ENCODE data around the gene ZNF296.

ZNF296 gene

GRCh38 chr19:45059258-45059965, 16.9 kb downstream of the ZNF296 start:
- Histone ChIP-seq H3K4me1 (ENCODE audit: control insufficient read depth, insufficient read depth, low read length) (no peaks in the 10 kb centered on the region; the same call in 1 of the 2 replicates), H3K9me3 (ENCODE audit: control insufficient read depth, insufficient read depth, low read length) (no peaks in the 10 kb centered on the region), H3K4me3 (ENCODE audit: low read length) (no peak overlapping the region), H3K36me3 (ENCODE audit: control insufficient read depth, insufficient read depth, low read length) (peaks cover 58% of the 10 kb centered on the region), H3K27me3 (ENCODE audit: control insufficient read depth, insufficient read depth, low read length) (no peaks in the 10 kb centered on the region), H3K27ac (ENCODE audit: low read length) (no peak overlapping the region)
- no peak for DNase-seq (ENCODE audit: low read depth, low spot score)
- WGBS (ENCODE audit: insufficient coverage, insufficient read length): no CpG with 5 or more reads among the region's 16 CpGs

GRCh38 chr19:45058622-45059159, 17.6 kb downstream of the ZNF296 start:
- Histone ChIP-seq H3K4me3 (ENCODE audit: low read length) (no peak overlapping the region), H3K27ac (ENCODE audit: low read length) (no peak overlapping the region), H3K4me1 (ENCODE audit: control insufficient read depth, insufficient read depth, low read length) (no peaks in the 10 kb centered on the region; the same call in 1 of the 2 replicates), H3K36me3 (ENCODE audit: control insufficient read depth, insufficient read depth, low read length) (peaks cover 51% of the 10 kb centered on the region), H3K27me3 (ENCODE audit: control insufficient read depth, insufficient read depth, low read length) (no peaks in the 10 kb centered on the region), H3K9me3 (ENCODE audit: control insufficient read depth, insufficient read depth, low read length) (no peaks in the 10 kb centered on the region)
- no peak for DNase-seq (ENCODE audit: low read depth, low spot score)
- WGBS (ENCODE audit: insufficient coverage, insufficient read length): 100% methylated on average over 4 of the region's 14 CpGs

GRCh38 chr19:45057444-45057843, 18.8 kb downstream of the ZNF296 start:
- peaks cover 49% of the 10 kb centered on the region for H3K36me3 ChIP-seq (ENCODE audit: control insufficient read depth, insufficient read depth, low read length)

GRCh38 chr19:45056831-45057230, 19.4 kb downstream of the ZNF296 start:
- Histone ChIP-seq H3K4me3 (ENCODE audit: low read length) (no peak overlapping the region), H3K27ac (ENCODE audit: low read length) (no peak overlapping the region), H3K4me1 (ENCODE audit: control insufficient read depth, insufficient read depth, low read length) (no peaks in the 10 kb centered on the region), H3K27me3 (ENCODE audit: control insufficient read depth, insufficient read depth, low read length) (no peaks in the 10 kb centered on the region), H3K36me3 (ENCODE audit: control insufficient read depth, insufficient read depth, low read length) (peaks cover 49% of the 10 kb centered on the region), H3K9me3 (ENCODE audit: control insufficient read depth, insufficient read depth, low read length) (no peaks in the 10 kb centered on the region)
- no CpG with 5 or more reads among the region's 8 CpGs for WGBS (ENCODE audit: insufficient coverage, insufficient read length)
- DNase-seq (ENCODE audit: low read depth, low spot score): no peak

More at GRCh38 chr19:45057444-45057843, 18.8 kb downstream of the ZNF296 start:
- Histone ChIP-seq H3K4me3 (ENCODE audit: low read length) (no peak overlapping the region), H3K4me1 (ENCODE audit: control insufficient read depth, insufficient read depth, low read length) (no peaks in the 10 kb centered on the region), H3K9me3 (ENCODE audit: control insufficient read depth, insufficient read depth, low read length) (no peaks in the 10 kb centered on the region), H3K27me3 (ENCODE audit: control insufficient read depth, insufficient read depth, low read length) (no peaks in the 10 kb centered on the region), H3K27ac (ENCODE audit: low read length) (no peak overlapping the region)
- WGBS (ENCODE audit: insufficient coverage, insufficient read length): no CpG with 5 or more reads among the region's 9 CpGs
- no peak for DNase-seq (ENCODE audit: low read depth, low spot score)

GRCh38 chr19:45051929-45052579, 24.2 kb downstream of the ZNF296 start:
- Histone ChIP-seq H3K4me3 (ENCODE audit: low read length) (no peak overlapping the region), H3K9me3 (ENCODE audit: control insufficient read depth, insufficient read depth, low read length) (no peaks in the 10 kb centered on the region), H3K27ac (ENCODE audit: low read length) (no peak overlapping the region), H3K27me3 (ENCODE audit: control insufficient read depth, insufficient read depth, low read length) (no peaks in the 10 kb centered on the region), H3K4me1 (ENCODE audit: control insufficient read depth, insufficient read depth, low read length) (no peaks in the 10 kb centered on the region), H3K36me3 (ENCODE audit: control insufficient read depth, insufficient read depth, low read length) (peaks cover 10% of the 10 kb centered on the region)
- WGBS (ENCODE audit: insufficient coverage, insufficient read length): no CpG with 5 or more reads among the region's 9 CpGs
- no peak for DNase-seq (ENCODE audit: low read depth, low spot score)

- Histone ChIP-seq H3K4me3 (ENCODE audit: low read length) (no peak overlapping the region), H3K36me3 (ENCODE audit: control insufficient read depth, insufficient read depth, low read length) (peaks cover 4% of the 10 kb centered on the region; the same call in 1 of the 2 replicates), H3K27me3 (ENCODE audit: control insufficient read depth, insufficient read depth, low read length) (no peaks in the 10 kb centered on the region), H3K4me1 (ENCODE audit: control insufficient read depth, insufficient read depth, low read length) (no peaks in the 10 kb centered on the region), H3K27ac (ENCODE audit: low read length) (no peak overlapping the region), H3K9me3 (ENCODE audit: control insufficient read depth, insufficient read depth, low read length) (no peaks in the 10 kb centered on the region)
- WGBS (ENCODE audit: insufficient coverage, insufficient read length): no CpG with 5 or more reads among the region's 6 CpGs
- no peak for DNase-seq (ENCODE audit: low read depth, low spot score)
Measured at GRCh38 chr19:45050036-45050435, 26.2 kb downstream of the ZNF296 start.

GRCh38 chr19:45049073-45049736, 27.1 kb downstream of the ZNF296 start:
- no peaks in the 10 kb centered on the region for H3K4me1 ChIP-seq (ENCODE audit: control insufficient read depth, insufficient read depth, low read length)
- H3K4me3 ChIP-seq (ENCODE audit: low read length): no peak overlapping the region
- no CpG with 5 or more reads among the region's 8 CpGs for WGBS (ENCODE audit: insufficient coverage, insufficient read length)
- no peaks in the 10 kb centered on the region for H3K27me3 ChIP-seq (ENCODE audit: control insufficient read depth, insufficient read depth, low read length)
- peaks cover 9% of the 10 kb centered on the region; the same call in 1 of the 2 replicates for H3K36me3 ChIP-seq (ENCODE audit: control insufficient read depth, insufficient read depth, low read length)
- H3K27ac ChIP-seq (ENCODE audit: low read length): no peak overlapping the region
- DNase-seq (ENCODE audit: low read depth, low spot score): no peak
- no peaks in the 10 kb centered on the region for H3K9me3 ChIP-seq (ENCODE audit: control insufficient read depth, insufficient read depth, low read length)

- H3K27me3 ChIP-seq (ENCODE audit: control insufficient read depth, insufficient read depth, low read length): no peaks in the 10 kb centered on the region
- H3K36me3 ChIP-seq (ENCODE audit: control insufficient read depth, insufficient read depth, low read length): peaks cover 12% of the 10 kb centered on the region; the same call in 1 of the 2 replicates
- no peak overlapping the region for H3K27ac ChIP-seq (ENCODE audit: low read length)
- H3K9me3 ChIP-seq (ENCODE audit: control insufficient read depth, insufficient read depth, low read length): no peaks in the 10 kb centered on the region
- DNase-seq (ENCODE audit: low read depth, low spot score): no peak
- no peaks in the 10 kb centered on the region for H3K4me1 ChIP-seq (ENCODE audit: control insufficient read depth, insufficient read depth, low read length)
- WGBS (ENCODE audit: insufficient coverage, insufficient read length): no CpG with 5 or more reads among the region's 7 CpGs
- no peak overlapping the region for H3K4me3 ChIP-seq (ENCODE audit: low read length)
Measured at GRCh38 chr19:45047188-45047797, 29.0 kb downstream of the ZNF296 start.

- Histone ChIP-seq H3K4me3 (ENCODE audit: low read length) (peak overlapping the region; percentile 6; the same call in 1 of the 2 replicates), H3K36me3 (ENCODE audit: control insufficient read depth, insufficient read depth, low read length) (peaks cover 16% of the 10 kb centered on the region), H3K4me1 (ENCODE audit: control insufficient read depth, insufficient read depth, low read length) (no peaks in the 10 kb centered on the region), H3K27me3 (ENCODE audit: control insufficient read depth, insufficient read depth, low read length) (no peaks in the 10 kb centered on the region), H3K9me3 (ENCODE audit: control insufficient read depth, insufficient read depth, low read length) (no peaks in the 10 kb centered on the region), H3K27ac (ENCODE audit: low read length) (no peak overlapping the region)
- DNase-seq (ENCODE audit: low read depth, low spot score): no peak
- no CpG with 5 or more reads among the region's 7 CpGs for WGBS (ENCODE audit: insufficient coverage, insufficient read length)
Measured at GRCh38 chr19:45046355-45046754, 29.9 kb downstream of the ZNF296 start.

Data from iPS DF 6.9 (cell line).